Femur (tissue), 1 donor: ENCODE measurements around the gene SLC2A11.

ENCODE experiments used
- DNase-seq: peaks from one replicate; pipeline ENCODE4 v3.0.0-alpha.2; 2017

SLC2A11 gene

GRCh38 chr22:23833017-23833751 is 24.5 kb upstream of the SLC2A11 start:
- peak; percentile 18 for DNase-seq

- peak; percentile 29 for DNase-seq
Measured at GRCh38 chr22:23833911-23834317, 23.8 kb upstream of the SLC2A11 start.

DNA sequence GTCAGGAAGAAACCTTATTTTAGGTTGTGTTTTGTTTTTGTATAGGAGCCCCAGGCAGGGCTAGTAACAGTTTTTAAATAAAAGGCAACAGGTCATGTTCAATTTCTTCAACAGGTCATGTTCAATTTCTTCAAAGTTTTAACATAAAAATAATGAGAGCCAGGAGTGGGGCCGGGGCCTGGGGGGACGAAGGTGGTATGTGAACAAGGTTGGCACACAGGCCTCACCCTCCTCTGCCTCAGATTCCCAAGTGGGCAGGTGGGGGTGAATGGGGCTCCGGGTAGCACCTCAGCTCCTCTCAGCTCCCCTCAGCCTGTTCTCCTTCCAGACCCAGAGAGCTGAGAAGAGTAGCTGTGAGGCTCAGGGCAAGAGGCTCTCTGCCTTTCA is 23.3 kb upstream of the SLC2A11 start:
- DNase-seq: no peak

DNA sequence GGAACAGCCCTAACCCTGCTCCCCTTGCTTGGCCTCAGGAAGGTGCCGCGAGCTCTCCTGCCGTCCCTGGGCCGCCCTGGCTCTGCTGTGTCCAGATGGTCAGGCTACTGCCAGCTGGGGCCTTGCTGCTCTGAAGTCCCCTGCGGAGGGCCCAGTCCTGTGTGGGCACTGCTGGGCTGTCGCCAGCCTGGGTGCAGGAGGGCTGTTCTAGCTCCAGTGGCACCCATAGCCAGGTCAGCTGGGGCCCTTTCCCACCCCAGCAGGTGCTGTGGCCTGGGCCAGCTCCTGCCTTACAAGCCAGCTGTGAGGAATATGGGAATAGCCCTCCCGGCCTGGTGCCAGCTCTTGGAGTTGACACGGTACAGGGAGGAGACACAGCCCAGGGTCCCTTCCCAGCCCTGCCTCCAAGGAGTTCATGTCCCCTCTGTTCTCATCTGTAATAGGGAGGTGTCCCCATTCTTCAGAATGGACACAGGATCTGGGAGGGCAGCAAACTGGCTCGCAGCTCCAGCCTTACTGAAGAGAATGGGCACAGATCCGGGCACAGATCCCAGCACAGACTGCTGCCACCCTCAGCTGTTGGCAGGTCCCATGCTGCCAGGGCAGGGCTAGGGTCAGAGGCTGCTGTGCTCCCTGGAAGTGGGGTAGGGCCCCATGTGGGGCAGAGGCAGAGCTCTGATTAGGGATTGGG is 22.7 kb upstream of the SLC2A11 start:
- peak; percentile 45 for DNase-seq

DNA sequence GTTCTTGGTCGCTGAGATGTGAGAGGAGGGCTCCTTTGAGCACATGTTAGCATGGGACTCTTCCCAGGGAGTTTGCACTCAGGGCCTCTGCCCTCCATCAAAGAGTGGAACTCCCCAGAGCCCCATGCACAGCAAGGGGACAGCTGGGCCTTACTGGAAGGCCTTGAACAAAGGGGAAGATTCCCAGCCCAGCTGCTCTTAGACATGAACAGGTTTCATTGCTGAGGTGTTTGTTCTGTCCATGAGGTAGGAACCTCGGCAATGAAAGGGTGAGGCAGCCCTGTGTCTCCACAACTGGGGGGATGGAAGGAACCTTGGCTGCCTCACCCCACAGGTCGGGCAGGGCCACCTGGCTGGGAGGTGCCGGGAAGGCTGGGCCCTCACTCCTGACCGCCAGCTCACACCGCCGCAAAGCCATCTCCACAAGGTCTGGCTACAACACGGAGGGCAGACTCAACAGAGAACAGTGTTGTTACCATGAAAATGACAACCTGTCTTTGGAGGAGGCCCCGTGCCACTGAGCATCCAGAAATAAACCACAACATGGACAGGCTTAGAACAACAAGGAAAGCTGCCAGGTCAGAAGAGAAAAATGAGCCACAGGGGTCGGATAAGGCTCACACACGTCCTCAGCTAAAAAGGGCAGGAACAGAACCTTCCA is 22.1 kb upstream of the SLC2A11 start:
- no peak for DNase-seq

DNA sequence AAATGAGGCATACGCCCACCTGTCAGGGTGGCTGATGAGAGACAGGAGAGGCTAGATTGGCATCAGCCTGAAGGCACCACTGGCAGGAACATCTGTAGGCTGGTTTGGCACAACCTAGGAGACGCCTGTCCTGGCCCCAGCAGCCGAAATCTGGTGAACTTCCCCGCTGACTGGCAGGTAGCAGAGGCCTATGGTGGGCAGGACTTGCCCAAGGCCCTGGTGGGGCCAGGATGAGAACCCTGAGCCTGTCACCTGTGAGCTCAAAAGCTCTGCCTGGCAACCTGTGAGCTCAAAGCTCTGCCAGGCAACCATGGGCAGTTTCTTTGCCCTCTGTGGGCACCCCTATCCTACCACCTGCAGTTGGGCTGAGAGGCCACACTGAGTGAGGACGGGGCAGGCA is 21.4 kb upstream of the SLC2A11 start:
- DNase-seq: no peak

DNA sequence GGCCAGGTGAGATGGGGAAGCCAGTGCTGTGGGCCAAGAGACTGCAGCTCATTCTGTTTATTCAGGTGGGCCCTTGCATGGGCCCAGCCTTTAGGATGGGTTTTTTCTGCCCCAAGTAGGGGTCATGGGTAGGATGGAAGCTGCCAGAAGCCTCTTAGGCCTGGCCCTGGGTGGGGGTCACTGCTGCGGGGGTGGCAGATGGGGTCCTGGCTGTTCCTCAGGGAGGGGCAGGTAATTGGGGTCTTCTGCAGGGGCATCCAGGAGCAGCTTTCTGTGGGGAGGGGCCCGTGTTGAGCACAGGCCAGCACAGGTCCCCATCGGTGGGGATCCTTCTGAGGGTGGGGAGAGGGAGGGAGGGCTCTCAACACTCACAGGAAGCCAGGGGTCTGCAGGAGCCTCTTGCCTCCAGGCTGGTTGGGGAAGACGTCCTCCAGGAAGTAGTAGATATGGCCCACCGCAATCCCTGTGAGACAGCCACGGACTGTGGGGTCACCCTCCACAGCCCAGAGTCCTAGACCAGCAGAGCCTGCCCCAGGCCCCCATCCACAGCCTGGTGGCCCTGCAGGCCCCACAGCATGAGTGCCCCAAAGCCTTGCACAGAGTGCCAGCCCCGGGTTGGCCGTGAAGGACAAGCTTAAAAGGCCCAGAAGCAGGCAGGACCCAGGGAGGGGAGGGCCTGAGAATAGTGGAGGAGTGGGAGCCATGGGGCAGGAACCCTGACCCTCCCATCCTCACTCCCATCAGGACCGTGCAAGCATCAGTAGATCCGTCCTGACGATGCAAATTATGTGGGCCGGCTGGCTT is 20.8 kb upstream of the SLC2A11 start:
- DNase-seq: no peak

DNA sequence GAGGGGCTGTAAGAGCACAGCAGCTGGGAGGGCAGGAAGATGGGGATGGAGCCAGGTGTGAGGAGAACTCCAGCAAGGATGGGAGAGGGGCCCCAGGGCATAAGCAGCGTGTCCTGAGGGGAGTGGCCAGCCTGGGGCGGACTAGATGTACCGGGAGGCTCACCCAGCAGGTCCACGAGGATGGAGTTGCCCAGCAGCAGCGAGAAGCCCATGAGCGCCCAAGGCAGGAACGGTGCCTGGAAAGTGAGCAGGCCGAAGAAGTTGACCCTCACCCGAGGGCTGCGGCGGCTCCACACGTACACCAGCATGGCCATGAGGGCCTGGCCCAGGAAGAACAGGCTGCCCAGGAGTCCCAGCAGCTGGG is 20.2 kb upstream of the SLC2A11 start:
- DNase-seq: no peak

DNA sequence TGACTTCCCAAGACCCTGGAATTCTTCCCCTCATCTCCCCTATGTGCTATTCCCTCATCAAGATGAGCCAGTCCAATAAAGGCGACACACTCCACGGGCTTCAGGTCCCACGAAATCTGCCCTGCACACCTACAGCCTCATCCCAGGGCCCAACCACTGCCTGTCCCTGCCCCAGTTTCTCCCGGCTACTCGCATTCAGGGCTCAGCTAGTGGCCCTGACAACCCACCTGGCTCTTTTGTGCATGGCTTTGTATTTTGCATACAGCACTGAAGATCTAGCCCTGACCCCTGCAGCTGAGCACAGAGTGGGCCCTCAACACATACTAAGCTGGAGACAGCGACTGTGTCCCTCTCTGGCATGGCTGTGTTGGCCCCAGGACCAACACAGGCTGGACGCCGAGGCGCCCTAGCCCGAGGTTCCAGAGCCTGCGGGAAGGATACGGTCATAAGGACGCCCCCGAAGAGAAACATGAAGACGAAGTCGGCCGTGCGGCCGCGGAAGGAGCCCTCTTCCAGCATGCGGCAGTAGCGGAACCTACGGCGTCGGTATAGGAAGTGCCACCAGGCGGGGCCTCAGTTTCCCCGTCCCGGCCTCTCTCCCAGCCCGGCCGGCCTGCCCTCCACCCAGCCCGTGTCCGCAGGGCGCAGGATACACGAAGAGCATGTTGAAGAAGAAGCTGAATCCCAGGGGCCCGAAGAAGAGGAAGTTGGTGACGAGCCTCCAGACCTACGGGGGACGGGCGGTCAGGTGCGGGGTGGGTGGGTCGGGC is 19.6 kb upstream of the SLC2A11 start:
- no peak for DNase-seq

- peak; percentile 98 for DNase-seq
Measured at GRCh38 chr22:23838681-23839468, 18.8 kb upstream of the SLC2A11 start, which contains the start of gene DERL3. Gene DERL3, minus strand, starts transcription at chr22:23839006. Its CDS starts 19 bp downstream, at chr22:23838987.

DNA sequence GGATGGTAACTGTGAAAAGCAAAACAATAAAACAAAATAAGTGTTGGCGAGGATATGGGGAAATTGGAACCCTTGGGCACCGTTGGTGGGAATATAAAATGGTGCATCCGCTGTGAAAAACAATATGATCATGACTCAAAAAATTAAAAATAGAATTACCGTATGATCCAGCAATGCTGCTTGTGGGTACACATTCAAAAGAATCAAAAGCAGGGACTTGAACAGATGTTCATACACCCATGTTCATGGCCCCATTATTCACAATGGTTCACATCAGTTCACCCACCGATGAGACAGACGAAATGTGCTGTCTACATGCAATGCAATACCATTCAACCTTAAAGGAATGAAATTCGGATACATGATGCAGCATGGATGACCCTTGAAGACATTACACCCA is 17.6 kb upstream of the SLC2A11 start:
- no peak for DNase-seq

DNA sequence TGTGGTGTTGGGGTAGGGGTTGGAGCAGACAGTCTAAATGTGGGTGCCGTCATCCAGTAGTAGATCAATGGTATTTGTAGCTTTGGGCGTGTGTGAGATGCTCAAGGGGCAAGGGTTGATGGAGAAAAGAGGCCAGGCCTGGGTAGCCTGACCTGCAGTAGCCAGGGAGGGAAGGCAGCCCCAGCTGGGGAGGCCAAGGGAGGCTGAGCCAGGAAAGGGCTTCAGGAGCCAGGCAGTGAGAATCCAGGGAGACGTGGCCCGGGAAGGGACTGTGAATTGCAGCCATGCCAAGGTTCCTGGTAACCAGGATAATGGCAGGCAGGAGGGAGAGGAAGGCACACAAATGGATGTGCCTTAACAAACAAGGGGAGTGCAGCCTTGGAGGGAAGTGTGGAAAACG is 16.4 kb upstream of the SLC2A11 start:
- no peak for DNase-seq

- DNase-seq: no peak
Measured at GRCh38 chr22:23841736-23842445, 15.8 kb upstream of the SLC2A11 start.

DNA sequence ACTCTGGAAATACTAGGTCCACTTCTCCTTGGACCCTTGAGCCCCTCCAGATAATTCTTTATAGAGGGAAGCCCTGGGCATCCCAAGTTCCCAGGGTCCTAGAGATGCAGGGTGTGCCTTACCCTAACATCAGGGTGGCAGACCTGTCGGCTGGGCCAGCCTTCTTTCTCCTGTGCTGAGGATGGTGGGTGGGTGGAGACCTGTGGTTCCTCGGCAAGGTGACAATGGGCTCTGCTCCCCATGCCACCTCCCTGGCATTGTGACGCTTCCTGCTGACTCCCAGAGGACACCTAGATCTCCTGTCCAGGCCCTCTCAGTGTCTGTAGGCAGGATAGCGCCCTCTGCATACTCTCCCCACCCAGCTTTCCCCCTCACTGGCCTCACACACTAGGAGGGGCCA is 15.1 kb upstream of the SLC2A11 start:
- no peak for DNase-seq

- no peak for DNase-seq
Measured at GRCh38 chr22:23844739-23845202, 12.9 kb upstream of the SLC2A11 start.

DNA sequence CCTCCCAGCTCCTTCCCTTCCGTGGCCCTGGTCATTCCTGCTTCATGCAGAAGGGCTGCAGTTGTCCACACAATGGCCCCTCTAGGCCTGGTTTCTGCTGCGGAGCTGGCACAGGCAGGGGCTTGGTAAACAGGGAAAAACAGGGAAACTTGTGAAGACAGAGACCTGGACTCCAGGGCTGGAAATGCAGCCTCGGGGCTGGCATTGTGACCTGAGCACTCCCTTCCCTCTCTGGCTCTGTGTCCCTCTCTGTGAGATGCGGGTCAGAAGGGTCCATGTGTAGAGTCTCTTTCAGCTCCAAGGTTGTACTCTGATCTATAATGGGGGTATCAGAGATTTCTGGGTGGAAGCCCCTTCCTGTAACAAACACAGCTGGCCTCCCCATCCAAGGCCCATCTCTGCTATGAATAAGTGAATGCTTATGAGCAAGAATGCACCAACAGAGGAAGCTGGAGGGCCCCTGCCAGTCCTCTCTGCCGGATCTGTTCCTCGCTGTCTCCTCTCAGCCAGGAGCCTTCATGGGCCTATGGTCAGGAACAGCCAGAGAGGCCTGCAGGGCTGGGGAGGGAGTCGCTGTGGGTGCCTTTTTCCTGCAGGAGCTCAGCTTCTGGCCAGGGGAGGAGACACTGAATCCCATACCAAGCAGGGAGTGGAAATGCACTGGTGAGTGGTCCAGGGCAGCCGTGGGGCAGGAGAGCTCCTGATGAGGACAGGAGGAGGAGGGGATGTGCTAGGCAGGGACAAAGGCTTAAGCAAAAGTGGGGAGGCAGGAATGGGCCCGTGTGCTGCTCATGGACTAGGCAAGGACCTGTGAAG is 12.2 kb upstream of the SLC2A11 start:
- DNase-seq: no peak

- DNase-seq: no peak
Measured at GRCh38 chr22:23846081-23846469, 11.6 kb upstream of the SLC2A11 start.

GRCh38 chr22:23847310-23847920 is 10.3 kb upstream of the SLC2A11 start:
- no peak for DNase-seq
